H1 (cell line): ENCODE results near the gene COL5A2. TPM values are rescaled to one million over a fixed set of nuclear protein-coding genes. Genes with fewer than 3 reads are reported as not detected.
A peak's percentile ranks its signal among the peaks of the same experiment; 100 is the strongest.

Experiments used
- CTCF ChIA-PET: fragments of 300-600 bp; sonication (Branson Sonifier 250); formaldehyde crosslinking; loops from one replicate; lab custom pipeline; 2021; ENCODE audit not compliant: partially characterized antibody; lab: Charles Lee
- POLR2A ChIA-PET: fragments of 300-600 bp; sonication (Branson Sonifier 250); formaldehyde crosslinking; loops from one replicate; lab custom pipeline; 2021; ENCODE audit warnings: inconsistent platforms; ENCODE audit not compliant: partially characterized antibody; lab: Charles Lee
- DNase-seq, 2 experiments: peaks; one replicate each; pipeline versions ENCODE4 v3.0.0 to v3.0.0-alpha.2; 2010 to 2022; ENCODE audit warnings: low spot score in 2 of 2, low read depth in 1 of 2, mixed read lengths in 1 of 2
- FAIRE-seq: peaks from 2 replicates; lab custom pipeline; 2011; peaks lifted over from hg19 to GRCh38; lab: Jason Lieb, UNC
- H2AFZ ChIP-seq: 2 replicates; pipeline ENCODE4 v1.8.1; 2012; ENCODE audit warnings: low read length, inconsistent platforms
- H2AK5ac ChIP-seq: 2 replicates; pipeline ENCODE4 v1.6.1; 2013; ENCODE audit warnings: low read depth, low read length
- H2BK120ac ChIP-seq: replicated peaks from 2 replicates; pipeline ENCODE3; 2013; ENCODE audit warnings: low read depth, low read length, inconsistent platforms
- H2BK12ac ChIP-seq: 2 replicates; pipeline ENCODE4 v1.6.1; 2013; ENCODE audit warnings: low read depth, low read length
- H2BK15ac ChIP-seq: 2 replicates; pipeline ENCODE4 v1.6.1; 2013; ENCODE audit warnings: low read length
- H2BK20ac ChIP-seq: 2 replicates; pipeline ENCODE4 v1.6.1; 2013; ENCODE audit warnings: low read length
- H2BK5ac ChIP-seq: 2 replicates; pipeline ENCODE4 v1.6.1; 2013; ENCODE audit warnings: low read depth, low read length
- H3K14ac ChIP-seq: 2 replicates; pipeline ENCODE4 v1.6.1; 2013; ENCODE audit warnings: inconsistent platforms; ENCODE audit not compliant: insufficient read length
- H3K18ac ChIP-seq: 2 replicates; pipeline ENCODE4 v1.6.1; 2013; ENCODE audit warnings: low read length; ENCODE audit errors: extremely low read depth
- H3K23ac ChIP-seq: 2 replicates; pipeline ENCODE4 v1.6.1; 2013; ENCODE audit warnings: inconsistent platforms; ENCODE audit not compliant: insufficient read length
- H3K23me2 ChIP-seq: 2 replicates; pipeline ENCODE4 v1.6.1; 2013; ENCODE audit warnings: low read depth, low read length
- H3K27ac ChIP-seq: 2 replicates; pipeline ENCODE4 v1.6.1; 2011; ENCODE audit warnings: low read depth, low read length, inconsistent platforms
- H3K27me3 ChIP-seq, 4 experiments: replicated peaks in 1 of 4; 1 replicate in 1 of 4; 2 replicates in 3 of 4; pipeline versions ENCODE4 v1.6.1 to v1.8.1; 2011 to 2013; ENCODE audit warnings: low read length in 3 of 4, mild to moderate bottlenecking in 3 of 4, inconsistent platforms in 2 of 4, mixed read lengths in 2 of 4, moderate library complexity in 1 of 4; ENCODE audit not compliant: control insufficient read depth in 3 of 4, insufficient read depth in 3 of 4; ENCODE audit errors: extremely low read depth in 1 of 4
- H3K36me3 ChIP-seq, 4 experiments: 2 replicates each; pipeline versions ENCODE4 v1.6.1 to v1.8.1; 2011 to 2013; ENCODE audit warnings: mild to moderate bottlenecking in 4 of 4, low read length in 3 of 4, moderate library complexity in 2 of 4, control low read depth in 1 of 4, inconsistent platforms in 1 of 4; ENCODE audit not compliant: insufficient read depth in 4 of 4, control insufficient read depth in 2 of 4
- H3K4ac ChIP-seq: replicated peaks from 2 replicates; pipeline ENCODE3; 2013; ENCODE audit warnings: low read length, low read depth, mixed read lengths, inconsistent platforms; ENCODE audit not compliant: insufficient read length
- H3K4me1 ChIP-seq, 4 experiments: replicated peaks in 1 of 4; 1 replicate in 1 of 4; 2 replicates in 3 of 4; pipeline versions ENCODE4 v1.6.1 to v1.8.1; 2011 to 2013; ENCODE audit warnings: low read length in 3 of 4, inconsistent platforms in 2 of 4, mixed read lengths in 1 of 4; ENCODE audit not compliant: insufficient read depth in 4 of 4, control insufficient read depth in 3 of 4
- H3K4me2 ChIP-seq, 2 experiments: 2 replicates each; pipeline versions ENCODE4 v1.6.1 to v1.8.1; 2011 to 2013; ENCODE audit warnings: low read depth in 2 of 2, low read length in 2 of 2, control low read depth in 1 of 2, inconsistent platforms in 1 of 2, mild to moderate bottlenecking in 1 of 2; ENCODE audit not compliant: insufficient read depth in 1 of 2
- H3K4me3 ChIP-seq, 4 experiments: fragments of 200-600, 300-600 bp in 1 of 4; sonication (generic), shearing (Covaris generic), sonication (Bioruptor Twin) in 1 of 4; 2 replicates each; pipeline versions ENCODE4 v1.5.1 to v1.8.1; 2011 to 2016; ENCODE audit warnings: low read length in 4 of 4, low read depth in 3 of 4, control low read depth in 2 of 4, inconsistent platforms in 2 of 4, mild to moderate bottlenecking in 2 of 4, mixed read lengths in 1 of 4, moderate library complexity in 1 of 4; ENCODE audit not compliant: insufficient read depth in 2 of 4; ENCODE audit errors: extremely low read depth in 1 of 4
- H3K56ac ChIP-seq: replicated peaks from 2 replicates; pipeline ENCODE3; 2013; ENCODE audit warnings: low read depth, mild to moderate bottlenecking, mixed read lengths, low read length, inconsistent platforms; ENCODE audit not compliant: insufficient read length
- H3K79me1 ChIP-seq: 2 replicates; pipeline ENCODE4 v1.6.1; 2013; ENCODE audit warnings: low read depth, low read length, control low read depth
- H3K79me2 ChIP-seq, 2 experiments: 2 replicates each; pipeline versions ENCODE4 v1.6.1 to v1.8.1; 2012 to 2013; ENCODE audit warnings: low read length in 2 of 2, mild to moderate bottlenecking in 2 of 2, inconsistent platforms in 1 of 2; ENCODE audit not compliant: insufficient read depth in 2 of 2, control insufficient read depth in 1 of 2
- H3K9ac ChIP-seq, 4 experiments: replicated peaks in 1 of 4; 1 replicate in 1 of 4; 2 replicates in 3 of 4; pipeline versions ENCODE4 v1.6.1 to v1.8.1; 2011 to 2013; ENCODE audit warnings: low read depth in 3 of 4, low read length in 3 of 4, control low read depth in 2 of 4, mild to moderate bottlenecking in 2 of 4, moderate library complexity in 2 of 4, inconsistent platforms in 1 of 4; ENCODE audit errors: extremely low read depth in 1 of 4
- H3K9me3 ChIP-seq, 2 experiments: 2 replicates each; pipeline versions ENCODE4 v1.6.1 to v1.8.1; 2012 to 2013; ENCODE audit warnings: mild to moderate bottlenecking in 2 of 2, moderate library complexity in 2 of 2, control low read depth in 1 of 2, inconsistent platforms in 1 of 2, low read depth in 1 of 2, low read length in 1 of 2, mixed read lengths in 1 of 2; ENCODE audit not compliant: insufficient read depth in 2 of 2
- H4K20me1 ChIP-seq, 2 experiments: replicated peaks in 1 of 2; 2 replicates each; pipeline versions ENCODE3 to v1.8.1; 2011 to 2013; ENCODE audit warnings: inconsistent platforms in 2 of 2, low read length in 2 of 2, mild to moderate bottlenecking in 1 of 2; ENCODE audit not compliant: insufficient read depth in 2 of 2, control insufficient read depth in 1 of 2
- H4K5ac ChIP-seq: 2 replicates; pipeline ENCODE4 v1.6.1; 2013; ENCODE audit warnings: low read length, low read depth, mixed read lengths, inconsistent platforms; ENCODE audit not compliant: insufficient read length
- H4K8ac ChIP-seq: 2 replicates; pipeline ENCODE4 v1.8.0; 2013; ENCODE audit warnings: mild to moderate bottlenecking, moderate library complexity, low read length, inconsistent platforms; ENCODE audit not compliant: insufficient read depth; ENCODE audit errors: extremely low read depth
- H4K91ac ChIP-seq: replicated peaks from 2 replicates; pipeline ENCODE3; 2013; ENCODE audit warnings: low read length, mixed read lengths, inconsistent platforms; ENCODE audit not compliant: insufficient read length
- CEBPB ChIP-seq: IDR thresholded peaks from 2 replicates; pipeline ENCODE4 v1.6.1; 2012; ENCODE audit warnings: low read depth, low read length
- MAFK ChIP-seq: IDR thresholded peaks from 2 replicates; pipeline ENCODE4 v1.6.1; 2012; ENCODE audit warnings: low read depth, mild to moderate bottlenecking, improper control_type of control experiment, low read length
- WGBS, 2 experiments: shearing (Covaris generic) in 1 of 2; methylation state at CpG; one replicate each; pipeline versions ENCODE4 v1.1.6 to v1.1.7; 2013 to 2015; ENCODE audit warnings: low lambda C conversion rate in 2 of 2, mixed read lengths in 2 of 2, inconsistent platforms in 1 of 2, low coverage in 1 of 2, missing lambda C conversion rate in 1 of 2; ENCODE audit not compliant: insufficient replicate concordance in 2 of 2, insufficient coverage in 1 of 2, insufficient read length in 1 of 2; ENCODE audit errors: extremely low coverage in 1 of 2, missing lambda C conversion rate in 1 of 2; 5-methylcytosine and 5-hydroxymethylcytosine counted together
- polyA plus RNA-seq, 7 experiments: library from polyadenylated mRNA; depleted of rRNA in 3 of 7; stranded (reverse) in 5 of 7; unstranded in 2 of 7; fragments of >200 nt in 5 of 7; fragments of 200-250 nt in 2 of 7; gene quantifications; 1 replicate in 5 of 7; 2 replicates in 1 of 7; 4 replicates in 1 of 7; pipeline versions ENCODE4 v1.2.1 to v1.2.3, GENCODE V29; 2011 to 2013; ENCODE audit warnings: missing spikeins in 2 of 7, mixed read lengths in 2 of 7
- total RNA-seq: library from RNA; stranded (reverse); fragmentation: NEBNext Ultra II Directional; extraction: Animal tissue kit (Norgen Biotek cat#: 25700); gene quantifications from 2 replicates; pipeline ENCODE4 v1.2.1, GENCODE V29; 2021

The COL5A2 gene
- total and polyA plus RNA-seq, 2 of the 8 experiments (the other 6 are each of a cell fraction or from before 2014, with no cell fraction given), result 4.7 to 24.2 TPM

DNA sequence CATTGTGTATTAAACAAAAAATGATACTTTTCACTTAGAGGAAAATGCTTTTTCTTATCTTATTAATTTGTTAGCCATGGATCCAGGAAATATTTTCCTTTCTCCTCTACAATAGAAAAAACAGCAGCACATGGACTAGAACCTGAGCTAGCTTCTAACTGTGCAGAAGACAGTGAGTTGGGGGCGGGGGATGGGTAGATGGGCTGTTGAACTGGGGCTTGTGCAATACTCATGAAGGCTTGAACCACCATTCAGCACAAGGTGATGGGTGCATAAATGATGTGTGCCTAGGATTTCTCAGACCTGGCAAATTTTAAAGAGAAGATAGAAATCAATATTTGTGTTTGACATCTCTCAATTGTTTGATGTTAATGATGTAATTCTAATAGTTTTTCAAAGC is 42.0 kb downstream of the COL5A2 start:
- Histone ChIP-seq H2BK15ac (no peak overlapping the region), H2BK12ac (no peak overlapping the region), H2BK5ac (no peak overlapping the region), H3K4ac (no peak overlapping the region), H3K18ac (no peak overlapping the region), H3K4me3 (no peak overlapping the region), H3K9ac (no peak overlapping the region), H2AFZ (no peak overlapping the region), H3K9me3 (no peaks in the 10 kb centered on the region), H3K4me2 (no peak overlapping the region), H3K23me2 (no peaks in the 10 kb centered on the region), H4K8ac (no peak overlapping the region), H4K91ac (no peak overlapping the region), H3K23ac (no peak overlapping the region), H2BK120ac (no peak overlapping the region), H3K27me3 (no peaks in the 10 kb centered on the region), H4K5ac (no peak overlapping the region), H3K36me3 (no peaks in the 10 kb centered on the region), H3K4me1 (no peaks in the 10 kb centered on the region), H2AK5ac (no peak overlapping the region), H3K79me1 (no peaks in the 10 kb centered on the region), H2BK20ac (no peak overlapping the region), H3K56ac (no peak overlapping the region), H3K79me2 (no peaks in the 10 kb centered on the region), H3K14ac (no peak overlapping the region), H3K27ac (no peak overlapping the region), H4K20me1 (no peaks in the 10 kb centered on the region)
- no peak for FAIRE-seq
- POLR2A ChIA-PET, result no interaction called here
- 83% methylated on average over 1 of the region's 1 CpG; no CpG with 5 or more reads in 1 of the 2 experiments for WGBS, 2 experiments
- CTCF ChIA-PET, result interaction anchor here (1.0 kb wide), 1 partner anchor 43 kb away, joined by 4 read pairs; no protein-coding TSS in a partner anchor
- DNase-seq, result no peak
- peak; percentile 74; the same call in 1 of the 2 replicates for TF ChIP-seq CEBPB
- no peak for TF ChIP-seq MAFK
